ENCODE measurements around the gene PBX4. TPM values are rescaled to one million over a fixed set of nuclear protein-coding genes. Genes with fewer than 3 reads are reported as not detected.

The PBX4 gene
- total RNA-seq, 1 experiment from 2014 or later, result 11.6 TPM

- H3K27ac ChIP-seq (ENCODE audit: low read depth, low read length), result no peak overlapping the region; the same call in 1 of the 2 replicates
- H3K9me3 ChIP-seq (ENCODE audit: control insufficient read depth in 1 of 2, insufficient read depth in 1 of 2, low read depth in 1 of 2, low read length in 2 of 2), result no peaks in the 10 kb centered on the region
- no peaks in the 10 kb centered on the region for H3K79me2 ChIP-seq (ENCODE audit: insufficient read depth, low read length)
- BruUV-seq (replicated peaks), result no TSS peak
- TF ChIP-seq POLR2AphosphoS5 (IDR thresholded peaks at IDR 0.05; ENCODE audit: low read depth, low read length), result no peak
- no peak overlapping the region for H3K4me2 ChIP-seq (ENCODE audit: low read length)
- H3K9ac ChIP-seq (ENCODE audit: low read length), result no peak overlapping the region
- H3K27me3 ChIP-seq (ENCODE audit: insufficient read depth, low read length), result no peaks in the 10 kb centered on the region
- DNase-seq (ENCODE audit: low read depth, low spot score) (no peak), ATAC-seq (no peak)
- no peak overlapping the region for H3K4me3 ChIP-seq (replicated peaks in 1 of 2; ENCODE audit: low read depth in 1 of 2, low read length in 2 of 2)
- H4K20me1 ChIP-seq (ENCODE audit: insufficient read depth), result no peaks in the 10 kb centered on the region
- H2AFZ ChIP-seq (ENCODE audit: low read depth, low read length, poor library complexity, severe bottlenecking), result no peak overlapping the region
- intact Hi-C loops (cut with micrococcal nuclease), result loop anchor here (10.0 kb wide), 1 partner anchor 225 kb away; no protein-coding TSS in a partner anchor
- no peaks in the 10 kb centered on the region for H3K9me2 ChIP-seq (ENCODE audit: insufficient read depth)
- no peaks in the 10 kb centered on the region for H3K36me3 ChIP-seq (ENCODE audit: control insufficient read depth in 1 of 2, insufficient read depth in 2 of 2, low read length in 2 of 2)
- ChIA-PET CTCF (no interaction called here), POLR2A (no interaction called here), RAD21 (ENCODE audit: low non-redundant PET in 1 of 2, low total read pairs in 2 of 2, uncharacterized antibody in 2 of 2, unreplicated experiment in 2 of 2) (no interaction called here)
- H3K4me1 ChIP-seq (ENCODE audit: control insufficient read depth in 1 of 2, insufficient read depth in 2 of 2, low read length in 2 of 2), result no peaks in the 10 kb centered on the region
These were observed 68.6 kb downstream of the PBX4 start for GRCh38 chr19:19549804-19550464.

GRCh38 chr19:19548915-19549759 is 69.3 kb downstream of the PBX4 start:
- DNase-seq (ENCODE audit: low read depth, low spot score) (no peak), ATAC-seq (no peak)
- Histone ChIP-seq H4K20me1 (ENCODE audit: insufficient read depth) (no peaks in the 10 kb centered on the region), H3K36me3 (ENCODE audit: control insufficient read depth in 1 of 2, insufficient read depth in 2 of 2, low read length in 2 of 2) (no peaks in the 10 kb centered on the region), H3K27me3 (ENCODE audit: insufficient read depth, low read length) (no peaks in the 10 kb centered on the region), H3K27ac (ENCODE audit: low read depth, low read length) (no peak overlapping the region), H3K9ac (ENCODE audit: low read length) (no peak overlapping the region), H3K79me2 (ENCODE audit: insufficient read depth, low read length) (no peaks in the 10 kb centered on the region), H3K4me1 (ENCODE audit: control insufficient read depth in 1 of 2, insufficient read depth in 2 of 2, low read length in 2 of 2) (no peaks in the 10 kb centered on the region), H3K9me3 (ENCODE audit: control insufficient read depth in 1 of 2, insufficient read depth in 1 of 2, low read depth in 1 of 2, low read length in 2 of 2) (no peaks in the 10 kb centered on the region), H3K9me2 (ENCODE audit: insufficient read depth) (no peaks in the 10 kb centered on the region), H3K4me3 (replicated peaks in 1 of 2; ENCODE audit: low read depth in 1 of 2, low read length in 2 of 2) (no peak overlapping the region), H3K4me2 (ENCODE audit: low read length) (no peak overlapping the region), H2AFZ (ENCODE audit: low read depth, low read length, poor library complexity, severe bottlenecking) (no peak overlapping the region)
- RAD21 ChIA-PET (ENCODE audit: low non-redundant PET in 1 of 2, low total read pairs in 2 of 2, uncharacterized antibody in 2 of 2, unreplicated experiment in 2 of 2), result interaction anchor here in 1 of 2 experiments (0.6 kb wide), 1 partner anchor 64 kb away, joined by 4 read pairs; no protein-coding TSS in a partner anchor
- CTCF ChIA-PET, result no interaction called here
- intact Hi-C loops (cut with micrococcal nuclease), result loop anchor here (10.0 kb wide), 1 partner anchor 226 kb away; no protein-coding TSS in a partner anchor
- POLR2A ChIA-PET, result no interaction called here
- BruUV-seq (replicated peaks), result no TSS peak
- TF ChIP-seq REST (IDR thresholded peaks at IDR 0.05; ENCODE audit: low read depth) (no peak), RAD21 (IDR thresholded peaks at IDR 0.05; ENCODE audit: low read depth) (no peak), ZNF274 (IDR thresholded peaks at IDR 0.05; ENCODE audit: low read depth, low read length) (no peak), MAX (IDR thresholded peaks at IDR 0.05) (no peak), FOSL1 (IDR thresholded peaks at IDR 0.05; ENCODE audit: low read depth) (no peak)
